ENCODE results near the gene PITPNC1. TPM values are rescaled to one million over a fixed set of nuclear protein-coding genes. Genes with fewer than 3 reads are reported as not detected.

PITPNC1 gene
- total and polyA plus RNA-seq, 8 donors = 9.7 to 21.9 (median 11.3) TPM

GRCh38 chr17:67438667-67439066, 61.6 kb downstream of the PITPNC1 start:
- no peak for TF ChIP-seq CTCF (IDR thresholded peaks at IDR 0.05)
- intact Hi-C loops (cut with DNase I) = no loop called here
- Histone ChIP-seq H3K27me3 (no peaks in the 10 kb centered on the region), H3K27ac (no peak overlapping the region), H3K4me1 (peaks cover 7 to 90% of the 10 kb centered on the region in 2 donors), H3K4me3 (no peak overlapping the region), H3K36me3 (no peaks in the 10 kb centered on the region), H3K9me3 (no peaks in the 10 kb centered on the region)
- DNase-seq = no peak
- ATAC-seq = no peak

- no peak for ATAC-seq
- no peak overlapping the region for H3K4me3 ChIP-seq
- peaks cover 11 to 85% of the 10 kb centered on the region in 2 donors for H3K4me1 ChIP-seq
- H3K9me3 ChIP-seq = no peaks in the 10 kb centered on the region
- TF ChIP-seq CTCF (IDR thresholded peaks at IDR 0.05) = no peak
- DNase-seq = no peak
- H3K27me3 ChIP-seq = no peaks in the 10 kb centered on the region
- no peaks in the 10 kb centered on the region for H3K36me3 ChIP-seq
- intact Hi-C loops (cut with DNase I) = no loop called here
- H3K27ac ChIP-seq = no peak overlapping the region
Measured at GRCh38 chr17:67439269-67439668, 62.2 kb downstream of the PITPNC1 start.

GRCh38 chr17:67440277-67441051, 63.4 kb downstream of the PITPNC1 start:
- no peak for TF ChIP-seq CTCF (IDR thresholded peaks at IDR 0.05)
- no peak overlapping the region for H3K4me3 ChIP-seq
- no peak for DNase-seq
- no peak for ATAC-seq
- intact Hi-C loops (cut with DNase I) = no loop called here
- H3K27ac ChIP-seq = peak overlapping the region; percentile 47 to 80
- no peaks in the 10 kb centered on the region for H3K36me3 ChIP-seq
- H3K27me3 ChIP-seq = no peaks in the 10 kb centered on the region
- H3K9me3 ChIP-seq = no peaks in the 10 kb centered on the region
- peaks cover 11 to 85% of the 10 kb centered on the region in 2 donors for H3K4me1 ChIP-seq

GRCh38 chr17:67441052-67441895, 64.2 kb downstream of the PITPNC1 start:
- no peaks in the 10 kb centered on the region for H3K27me3 ChIP-seq
- ATAC-seq (peak; percentile 69), DNase-seq (peak in 1 of 4 donors; percentile 21)
- no peaks in the 10 kb centered on the region for H3K9me3 ChIP-seq
- no peaks in the 10 kb centered on the region for H3K36me3 ChIP-seq
- no peak overlapping the region for H3K4me3 ChIP-seq
- H3K27ac ChIP-seq = peak overlapping the region; percentile 47 to 80
- peaks cover 11 to 83% of the 10 kb centered on the region in 2 donors for H3K4me1 ChIP-seq
- intact Hi-C loops (cut with DNase I) = no loop called here
- TF ChIP-seq CTCF (IDR thresholded peaks at IDR 0.05) = no peak

- no peak overlapping the region for H3K4me3 ChIP-seq
- no peaks in the 10 kb centered on the region for H3K36me3 ChIP-seq
- intact Hi-C loops (cut with DNase I) = no loop called here
- no peak for TF ChIP-seq CTCF (IDR thresholded peaks at IDR 0.05)
- H3K27ac ChIP-seq = peak overlapping the region in 1 of 2 donors; percentile 80
- H3K4me1 ChIP-seq = peaks cover 11 to 77% of the 10 kb centered on the region in 2 donors
- DNase-seq (no peak), ATAC-seq (no peak)
- H3K27me3 ChIP-seq = no peaks in the 10 kb centered on the region
- no peaks in the 10 kb centered on the region for H3K9me3 ChIP-seq
Measured at GRCh38 chr17:67441896-67442219, 64.8 kb downstream of the PITPNC1 start.
